Epithelial cell of esophagus (primary cell): ENCODE results near the gene IFIT5.

Experiments
- DNase-seq: peaks from one replicate; pipeline ENCODE4 v3.0.0; 2010; ENCODE audit warnings: low read depth
- H3K4me3 ChIP-seq: 2 replicates; pipeline ENCODE4 v1.5.1; 2011; ENCODE audit warnings: mild to moderate bottlenecking, low read length, control low read depth
- TF ChIP-seq, protein P1 (sequence below): IDR thresholded peaks from 2 replicates; pipeline ENCODE4 v1.5.1; 2011; ENCODE audit warnings: low read depth, mild to moderate bottlenecking, low read length, control low read depth, inconsistent platforms; ENCODE audit not compliant: insufficient read depth; ENCODE audit errors: missing control alignments

The IFIT5 gene

DNA sequence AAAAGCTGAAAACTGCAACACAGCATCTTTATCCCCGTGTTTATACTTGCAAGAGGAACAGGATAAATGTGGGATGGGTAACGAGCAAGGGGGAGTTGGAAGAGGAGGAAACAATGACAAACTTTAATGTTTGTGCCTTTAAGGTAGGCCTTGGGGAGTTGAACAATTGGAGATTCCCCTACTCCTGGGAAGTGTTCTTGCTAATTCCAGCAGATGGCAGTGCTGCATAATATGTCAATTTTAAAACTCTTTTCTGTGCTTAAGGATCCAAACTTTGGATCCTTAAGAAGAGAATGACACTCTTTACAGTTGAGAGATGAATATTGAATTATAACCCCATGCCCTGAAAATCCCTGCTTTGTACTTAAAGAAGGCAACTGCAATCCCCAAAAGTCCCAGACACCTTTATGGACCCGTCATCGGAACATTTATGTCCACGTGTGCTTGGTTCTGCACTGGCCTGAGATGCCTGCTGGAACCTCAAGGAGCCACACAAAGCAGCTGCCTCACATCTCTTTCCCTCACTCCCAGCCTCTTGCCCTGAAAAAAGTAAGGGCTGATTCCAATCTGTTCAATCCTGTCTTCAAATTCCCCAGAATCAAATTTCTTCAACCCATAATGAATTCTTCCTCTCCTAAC, 12.0 kb downstream of the IFIT5 start:
- no peak overlapping the region for H3K4me3 ChIP-seq
- DNase-seq = peak; percentile 67
- TF ChIP-seq, protein P1, sequence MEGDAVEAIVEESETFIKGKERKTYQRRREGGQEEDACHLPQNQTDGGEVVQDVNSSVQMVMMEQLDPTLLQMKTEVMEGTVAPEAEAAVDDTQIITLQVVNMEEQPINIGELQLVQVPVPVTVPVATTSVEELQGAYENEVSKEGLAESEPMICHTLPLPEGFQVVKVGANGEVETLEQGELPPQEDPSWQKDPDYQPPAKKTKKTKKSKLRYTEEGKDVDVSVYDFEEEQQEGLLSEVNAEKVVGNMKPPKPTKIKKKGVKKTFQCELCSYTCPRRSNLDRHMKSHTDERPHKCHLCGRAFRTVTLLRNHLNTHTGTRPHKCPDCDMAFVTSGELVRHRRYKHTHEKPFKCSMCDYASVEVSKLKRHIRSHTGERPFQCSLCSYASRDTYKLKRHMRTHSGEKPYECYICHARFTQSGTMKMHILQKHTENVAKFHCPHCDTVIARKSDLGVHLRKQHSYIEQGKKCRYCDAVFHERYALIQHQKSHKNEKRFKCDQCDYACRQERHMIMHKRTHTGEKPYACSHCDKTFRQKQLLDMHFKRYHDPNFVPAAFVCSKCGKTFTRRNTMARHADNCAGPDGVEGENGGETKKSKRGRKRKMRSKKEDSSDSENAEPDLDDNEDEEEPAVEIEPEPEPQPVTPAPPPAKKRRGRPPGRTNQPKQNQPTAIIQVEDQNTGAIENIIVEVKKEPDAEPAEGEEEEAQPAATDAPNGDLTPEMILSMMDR = peak; percentile 80

DNA sequence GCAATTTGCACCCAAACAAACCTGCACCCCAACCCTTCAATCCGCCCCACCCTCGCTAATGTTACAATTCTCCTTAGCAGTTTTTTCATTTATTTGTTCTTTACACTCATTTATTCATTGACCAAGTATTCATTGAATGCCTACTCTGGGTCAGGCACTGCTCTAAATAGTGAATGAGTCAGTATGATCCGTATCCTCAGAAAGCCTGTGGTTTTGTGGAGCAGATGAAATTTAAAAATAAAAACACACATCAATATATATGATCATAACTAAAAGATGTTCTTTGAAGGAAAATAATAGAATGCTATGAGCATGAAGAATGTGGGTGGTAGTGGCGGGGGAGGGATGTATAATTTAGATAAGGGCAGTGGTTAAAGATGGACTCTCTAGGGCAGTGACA, 13.3 kb downstream of the IFIT5 start:
- no peak overlapping the region for H3K4me3 ChIP-seq
- peak; percentile 62 for DNase-seq

DNA sequence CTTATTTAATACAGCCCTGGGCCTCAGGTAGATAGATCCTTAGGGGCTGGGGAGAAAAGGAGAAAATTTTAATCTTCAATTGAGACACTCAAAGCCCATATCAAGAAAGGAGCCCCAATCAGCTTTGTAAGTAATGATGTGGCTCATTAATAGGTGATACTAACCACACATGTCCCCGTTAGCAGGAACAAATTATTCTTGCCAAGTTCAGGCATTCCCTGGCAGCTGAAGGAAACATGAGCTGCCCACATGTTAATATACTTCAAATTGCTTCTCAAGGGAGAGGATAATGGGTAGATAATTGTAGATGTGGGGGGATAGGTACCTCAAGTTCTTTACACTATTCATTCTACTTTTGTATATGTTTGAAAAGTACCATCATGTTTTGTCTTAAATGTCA, 14.5 kb downstream of the IFIT5 start:
- no peak for DNase-seq
- TF ChIP-seq, protein P1 = no peak
- no peak overlapping the region for H3K4me3 ChIP-seq

More for the DNA sequence above, 13.3 kb downstream of the IFIT5 start:
- TF ChIP-seq, protein P1 = no peak

DNA sequence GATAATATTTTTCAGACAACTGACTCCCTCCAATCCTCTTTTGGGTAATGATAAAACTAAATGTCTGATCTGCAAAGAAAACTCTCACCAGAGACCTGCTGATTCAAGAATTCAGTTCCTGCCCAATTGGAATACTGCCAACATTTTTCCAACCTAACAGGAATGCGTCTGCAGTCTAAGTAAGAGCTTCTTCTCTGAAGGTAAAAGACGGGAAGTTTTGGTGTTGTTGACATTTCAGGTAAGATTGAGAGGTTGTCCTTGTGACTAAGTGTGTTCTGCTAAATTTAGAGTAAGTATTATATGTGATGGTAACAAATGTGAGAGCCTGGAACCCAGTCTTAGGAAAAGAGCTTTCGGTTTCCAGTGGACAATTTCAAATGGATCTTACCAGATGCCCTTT, 17.6 kb downstream of the IFIT5 start:
- H3K4me3 ChIP-seq = no peak overlapping the region
- TF ChIP-seq, protein P1 = no peak
- peak; percentile 88 for DNase-seq

DNA sequence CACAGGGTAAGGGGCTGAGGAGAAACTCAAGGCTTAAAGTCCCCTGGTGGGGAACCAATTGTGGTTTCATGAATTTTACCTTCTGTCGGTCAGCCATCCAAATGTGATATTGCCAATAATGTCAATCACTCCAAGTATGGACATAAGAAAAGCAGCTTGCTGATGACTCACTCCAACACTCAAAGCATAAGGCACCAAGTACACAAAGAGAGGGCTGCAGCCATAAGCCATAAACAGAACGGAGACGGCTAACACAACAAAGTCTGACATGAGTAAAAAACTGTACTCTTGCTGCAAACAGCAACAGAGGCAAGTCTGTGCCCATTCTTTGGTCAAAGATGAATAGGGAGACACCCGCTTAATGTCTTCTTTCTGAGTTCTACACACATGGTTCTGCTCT, 24.2 kb downstream of the IFIT5 start:
- H3K4me3 ChIP-seq = no peak overlapping the region
- DNase-seq = no peak
- TF ChIP-seq, protein P1 = no peak

DNA sequence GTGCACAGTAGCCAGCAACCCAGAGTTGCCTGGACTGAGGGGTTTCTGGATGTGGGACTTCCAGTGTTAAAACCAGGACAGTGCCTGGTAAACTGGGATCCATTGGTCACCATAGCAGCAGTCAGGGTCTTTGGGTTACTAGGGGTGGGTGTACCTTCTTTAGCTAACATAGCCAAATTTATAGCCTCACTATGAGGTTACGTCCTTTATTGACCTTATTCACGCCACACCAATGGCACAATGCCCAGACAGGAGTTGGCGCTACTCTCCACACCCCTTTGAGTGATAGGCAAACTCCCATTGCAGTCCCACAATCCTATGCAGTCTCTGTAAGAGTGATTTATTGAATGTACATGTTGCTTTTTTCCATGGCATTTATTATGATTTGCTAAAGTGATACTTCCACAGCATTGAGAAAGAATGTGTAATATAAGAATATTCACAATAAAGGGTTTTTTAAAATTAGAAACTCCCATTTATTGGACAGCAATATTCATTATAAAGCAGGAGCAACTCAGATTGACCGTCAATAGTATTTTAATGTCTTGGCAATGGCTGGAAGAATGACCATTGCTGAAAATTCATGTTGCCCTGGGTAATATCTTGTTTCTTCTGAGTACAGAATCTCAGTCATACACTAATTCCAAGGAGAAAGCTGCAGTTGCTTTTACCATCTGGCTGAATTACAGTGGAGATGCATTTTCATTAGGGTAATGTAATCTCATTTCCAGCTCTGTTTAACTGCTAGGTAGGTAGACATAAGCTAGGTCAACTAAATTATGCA, 26.1 kb downstream of the IFIT5 start:
- H3K4me3 ChIP-seq = no peak overlapping the region
- TF ChIP-seq, protein P1 = no peak
- DNase-seq = no peak
